22Rv1 (cell line): Measurements from ENCODE around the gene ITM2C.

Experiments
- H3K27ac ChIP-seq: fragments of 450-650 bp; 2 replicates; pipeline ENCODE4 v1.5.1; 2017
- ZFX ChIP-seq: fragments of 450-650 bp; IDR thresholded peaks from 2 replicates; pipeline ENCODE4 v1.6.1; 2017; ENCODE audit warnings: antibody characterized with exemption, borderline replicate concordance
- TF ChIP-seq, protein P1 (sequence below): fragments of 450-650 bp; IDR thresholded peaks from 2 replicates; pipeline ENCODE4 v1.5.1; 2017; ENCODE audit warnings: mild to moderate bottlenecking

The ITM2C gene

DNA sequence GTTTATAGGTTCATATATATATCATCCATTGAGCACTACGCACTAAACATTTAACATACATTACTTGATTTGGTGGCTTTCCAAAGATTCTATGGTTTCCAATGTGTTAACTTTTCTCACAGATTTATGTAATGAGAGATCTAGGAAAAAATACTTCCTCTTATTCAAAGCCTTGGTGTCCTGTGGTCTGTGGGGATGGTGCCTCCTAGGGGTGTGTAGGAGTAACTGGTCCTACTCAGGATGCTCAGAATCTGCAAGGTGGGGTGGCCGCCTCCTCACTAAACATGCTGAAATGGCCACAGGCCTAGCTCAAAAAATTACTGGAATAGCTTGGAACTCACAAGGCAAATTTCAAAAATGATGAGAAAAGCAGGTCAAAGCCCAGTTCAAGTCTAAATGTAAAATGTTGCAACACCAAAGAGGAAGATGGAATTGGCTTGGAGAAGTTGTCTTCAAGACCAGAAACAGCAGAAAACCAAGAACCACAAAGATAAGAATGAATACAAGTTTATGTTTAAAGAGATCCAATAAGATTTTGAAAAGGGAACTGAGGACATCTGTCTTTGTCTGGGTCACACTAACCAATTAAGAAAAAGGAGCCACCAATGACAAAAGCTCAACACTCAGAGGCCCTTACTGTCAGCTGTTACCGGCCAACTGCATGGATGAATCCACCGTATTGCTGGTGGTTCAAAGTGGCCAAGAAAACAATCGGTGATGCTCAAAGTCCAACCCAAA lies 48.8 kb downstream of the ITM2C start:
- TF ChIP-seq ZFX = no peak
- TF ChIP-seq, protein P1, sequence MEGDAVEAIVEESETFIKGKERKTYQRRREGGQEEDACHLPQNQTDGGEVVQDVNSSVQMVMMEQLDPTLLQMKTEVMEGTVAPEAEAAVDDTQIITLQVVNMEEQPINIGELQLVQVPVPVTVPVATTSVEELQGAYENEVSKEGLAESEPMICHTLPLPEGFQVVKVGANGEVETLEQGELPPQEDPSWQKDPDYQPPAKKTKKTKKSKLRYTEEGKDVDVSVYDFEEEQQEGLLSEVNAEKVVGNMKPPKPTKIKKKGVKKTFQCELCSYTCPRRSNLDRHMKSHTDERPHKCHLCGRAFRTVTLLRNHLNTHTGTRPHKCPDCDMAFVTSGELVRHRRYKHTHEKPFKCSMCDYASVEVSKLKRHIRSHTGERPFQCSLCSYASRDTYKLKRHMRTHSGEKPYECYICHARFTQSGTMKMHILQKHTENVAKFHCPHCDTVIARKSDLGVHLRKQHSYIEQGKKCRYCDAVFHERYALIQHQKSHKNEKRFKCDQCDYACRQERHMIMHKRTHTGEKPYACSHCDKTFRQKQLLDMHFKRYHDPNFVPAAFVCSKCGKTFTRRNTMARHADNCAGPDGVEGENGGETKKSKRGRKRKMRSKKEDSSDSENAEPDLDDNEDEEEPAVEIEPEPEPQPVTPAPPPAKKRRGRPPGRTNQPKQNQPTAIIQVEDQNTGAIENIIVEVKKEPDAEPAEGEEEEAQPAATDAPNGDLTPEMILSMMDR = peak; percentile 46

DNA sequence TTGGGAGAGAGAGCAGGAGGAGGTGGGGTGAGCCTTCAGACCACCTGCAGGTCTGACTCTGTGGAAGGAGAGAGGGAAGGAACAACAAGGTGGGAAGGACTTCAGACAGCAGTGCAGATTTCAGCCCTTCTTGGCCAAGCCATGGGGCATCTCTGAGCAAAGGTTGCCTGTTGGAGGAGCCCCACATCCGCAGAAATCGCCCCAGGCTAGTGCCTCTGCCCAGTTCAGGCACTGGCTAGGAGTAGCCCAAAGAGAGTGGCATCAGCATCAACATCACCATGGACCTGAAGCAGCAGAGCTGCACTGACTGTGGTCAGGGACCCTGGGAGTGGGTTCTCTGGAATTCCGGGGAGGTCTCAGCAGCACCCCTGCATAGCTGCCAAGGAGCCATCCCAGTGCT lies 50.1 kb downstream of the ITM2C start:
- no peak overlapping the region for H3K27ac ChIP-seq
- TF ChIP-seq, protein P1 = no peak
- TF ChIP-seq ZFX = no peak

More for the DNA sequence above, 48.8 kb downstream of the ITM2C start:
- no peak overlapping the region for H3K27ac ChIP-seq

DNA sequence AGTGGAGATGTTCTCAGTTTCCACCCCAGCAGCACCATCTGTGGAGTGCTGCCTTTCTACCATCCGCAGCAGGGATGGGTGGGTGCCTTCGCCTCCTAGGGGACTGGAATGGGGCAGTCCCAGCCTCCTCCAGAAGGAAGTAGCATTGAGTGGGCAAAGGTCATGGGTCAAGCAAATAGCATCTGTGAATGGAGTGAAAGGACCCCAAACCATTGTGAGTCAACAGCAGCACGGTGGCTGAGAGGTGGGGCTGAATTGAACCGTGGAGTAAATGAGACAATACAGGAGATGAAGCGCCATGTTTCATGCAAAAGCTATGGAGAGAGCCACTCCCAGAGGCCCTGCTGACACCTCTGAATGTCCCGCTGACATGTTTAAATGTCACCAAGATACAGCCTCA lies 50.6 kb downstream of the ITM2C start:
- TF ChIP-seq ZFX = no peak
- TF ChIP-seq, protein P1 = no peak
- H3K27ac ChIP-seq = no peak overlapping the region

DNA sequence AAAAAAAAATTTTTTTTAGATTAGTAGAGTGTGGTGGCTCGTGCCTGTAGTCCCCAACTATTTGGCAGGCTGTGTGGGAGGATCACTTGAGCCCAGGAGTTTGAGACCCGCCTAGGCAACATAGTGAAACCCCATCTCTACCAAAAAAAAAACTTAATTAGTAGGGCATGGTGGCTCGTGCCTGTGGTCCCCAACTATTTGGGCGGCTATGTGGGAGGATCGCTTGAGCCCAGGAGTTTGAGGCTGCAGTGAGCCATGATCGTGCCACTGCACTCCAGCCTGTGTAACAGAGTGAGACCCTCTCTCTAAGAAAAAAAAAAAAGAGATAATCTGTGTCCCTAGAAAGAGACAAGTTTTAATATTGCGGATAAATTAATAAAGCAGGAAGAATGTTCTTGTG lies 51.5 kb downstream of the ITM2C start:
- TF ChIP-seq, protein P1 = no peak
- TF ChIP-seq ZFX = no peak
- H3K27ac ChIP-seq = no peak overlapping the region

DNA sequence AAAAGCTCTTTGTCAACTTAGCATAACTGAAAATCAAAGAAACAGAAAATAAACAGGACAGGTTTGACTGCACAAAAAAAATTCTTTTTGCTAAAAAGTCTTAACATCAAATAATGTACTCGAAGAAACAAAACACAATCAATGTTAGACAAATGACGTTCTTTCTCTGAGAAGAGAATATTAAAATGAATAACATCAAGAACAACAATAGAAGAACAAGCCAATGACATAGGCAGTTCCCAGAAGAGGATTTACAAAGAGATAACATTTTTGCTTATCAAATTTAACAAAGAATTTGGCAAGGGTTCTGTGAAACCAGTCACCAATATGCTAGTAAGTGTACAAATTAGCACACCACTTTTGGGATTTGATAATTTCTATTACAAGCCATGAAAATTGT lies 54.5 kb downstream of the ITM2C start:
- TF ChIP-seq, protein P1 = no peak
- no peak for TF ChIP-seq ZFX
- H3K27ac ChIP-seq = no peak overlapping the region

DNA sequence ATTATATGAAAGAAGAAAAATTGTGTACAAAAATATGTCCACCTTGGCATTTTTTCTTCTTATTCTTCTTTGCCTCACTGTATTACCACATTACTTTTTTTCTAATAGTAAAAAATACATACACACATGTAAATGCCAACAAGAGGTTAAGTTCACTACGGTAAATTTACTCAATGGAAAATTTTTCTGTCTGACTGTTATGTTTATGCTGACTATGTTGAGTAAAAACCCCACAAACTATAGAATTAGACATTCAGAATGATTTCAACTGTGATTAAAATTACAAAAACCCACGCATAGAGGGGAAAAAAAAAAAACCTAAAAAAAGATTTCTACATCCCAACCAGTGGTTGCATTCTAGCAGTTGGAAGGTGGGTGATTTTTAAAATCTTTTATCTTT lies 54.9 kb downstream of the ITM2C start:
- TF ChIP-seq ZFX = no peak
- TF ChIP-seq, protein P1 = no peak
- H3K27ac ChIP-seq = no peak overlapping the region

DNA sequence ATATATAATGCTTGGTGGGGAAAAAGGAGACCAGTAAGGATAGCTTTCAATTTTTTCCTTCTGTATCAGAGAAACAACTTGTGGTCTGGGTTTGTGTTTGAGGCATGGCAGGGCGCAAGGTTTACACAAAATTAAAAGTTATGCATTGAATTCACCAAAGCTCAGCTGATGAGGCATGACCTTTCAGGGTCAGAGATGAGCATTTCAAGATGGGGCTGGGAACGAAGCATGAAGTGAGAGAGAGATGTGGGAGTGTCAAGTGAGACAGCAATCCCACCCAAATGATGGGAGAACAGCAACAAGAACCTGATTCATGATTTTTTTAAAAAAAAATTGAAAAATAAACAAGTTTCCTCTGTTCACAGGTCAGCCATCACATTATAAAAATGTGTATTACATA lies 55.4 kb downstream of the ITM2C start:
- TF ChIP-seq, protein P1 = no peak
- TF ChIP-seq ZFX = no peak
- H3K27ac ChIP-seq = no peak overlapping the region
